Ishikawa (cell line): ENCODE results near the gene SETBP1.

ENCODE experiments used
- CEBPB ChIP-seq: IDR thresholded peaks from 2 replicates; pipeline ENCODE4 v1.6.1; 2012
- EGR1 ChIP-seq: IDR thresholded peaks from 2 replicates; pipeline ENCODE4 v1.6.1; 2012
- EP300 ChIP-seq: IDR thresholded peaks from 2 replicates; pipeline ENCODE4 v1.6.1; 2012; ENCODE audit warnings: borderline replicate concordance
- FOXM1 ChIP-seq: IDR thresholded peaks from 2 replicates; pipeline ENCODE4 v1.6.1; 2012; ENCODE audit warnings: low read depth, borderline replicate concordance
- REST ChIP-seq: IDR thresholded peaks from 2 replicates; pipeline ENCODE4 v1.6.1; 2012; ENCODE audit warnings: low read depth, mild to moderate bottlenecking
- TAF1 ChIP-seq: IDR thresholded peaks from 2 replicates; pipeline ENCODE4 v1.6.1; 2012; ENCODE audit warnings: low read depth, mild to moderate bottlenecking
- TCF12 ChIP-seq: IDR thresholded peaks from 2 replicates; pipeline ENCODE4 v1.6.1; 2012; ENCODE audit warnings: low read depth
- TEAD4 ChIP-seq: IDR thresholded peaks from 2 replicates; pipeline ENCODE4 v1.6.1; 2012
- ZBTB7A ChIP-seq: IDR thresholded peaks from 2 replicates; pipeline ENCODE4 v1.6.1; 2012; ENCODE audit warnings: low read depth
- TF ChIP-seq, protein P1 (sequence below): IDR thresholded peaks from 2 replicates; pipeline ENCODE4 v1.6.1; 2012
- TF ChIP-seq, protein P2 (sequence below): IDR thresholded peaks from 2 replicates; pipeline ENCODE4 v1.6.1; 2012

DNA sequence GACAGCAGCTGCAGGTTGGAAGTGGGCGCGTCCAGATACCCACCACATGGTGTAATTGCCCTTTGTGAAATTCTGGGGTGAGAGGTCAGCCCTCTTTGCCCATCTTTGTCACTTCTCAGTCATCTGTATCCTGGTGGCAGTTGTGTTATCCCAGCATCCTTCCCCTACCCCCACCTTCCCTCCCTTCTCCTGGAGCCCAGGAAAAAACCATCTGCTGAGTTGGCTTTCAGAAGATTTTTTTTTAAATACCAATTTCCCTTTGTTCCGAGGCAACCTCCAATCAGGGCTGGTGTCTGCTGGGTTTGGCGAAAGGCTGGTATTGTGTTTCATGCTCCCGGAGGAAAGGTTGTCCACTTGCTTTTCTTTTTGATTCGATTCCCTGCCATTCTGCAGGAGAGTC, 35.2 kb downstream of the SETBP1 start:
- TF ChIP-seq, protein P1, sequence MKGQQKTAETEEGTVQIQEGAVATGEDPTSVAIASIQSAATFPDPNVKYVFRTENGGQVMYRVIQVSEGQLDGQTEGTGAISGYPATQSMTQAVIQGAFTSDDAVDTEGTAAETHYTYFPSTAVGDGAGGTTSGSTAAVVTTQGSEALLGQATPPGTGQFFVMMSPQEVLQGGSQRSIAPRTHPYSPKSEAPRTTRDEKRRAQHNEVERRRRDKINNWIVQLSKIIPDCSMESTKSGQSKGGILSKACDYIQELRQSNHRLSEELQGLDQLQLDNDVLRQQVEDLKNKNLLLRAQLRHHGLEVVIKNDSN, result no peak
- TF ChIP-seq, protein P2, sequence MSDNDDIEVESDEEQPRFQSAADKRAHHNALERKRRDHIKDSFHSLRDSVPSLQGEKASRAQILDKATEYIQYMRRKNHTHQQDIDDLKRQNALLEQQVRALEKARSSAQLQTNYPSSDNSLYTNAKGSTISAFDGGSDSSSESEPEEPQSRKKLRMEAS, result no peak
- TF ChIP-seq TAF1 (no peak), CEBPB (no peak), EP300 (no peak), TCF12 (no peak), REST (no peak), EGR1 (no peak), FOXM1 (no peak), ZBTB7A (no peak), TEAD4 (no peak)
